SJCRH30 (cell line): ENCODE results near the gene CREBRF. TPM values are rescaled to one million over a fixed set of nuclear protein-coding genes. Genes with fewer than 3 reads are reported as not detected.
"Not testable (repeated sequence)": the region's sequence is repeated elsewhere in the genome, so short reads cannot be mapped to it uniquely, and the experiment has no call there.

ENCODE experiments used
- DNase-seq, 2 experiments: peaks; one replicate each; pipeline ENCODE4 v3.0.0-alpha.2; 2015 to 2020
- H3K27ac ChIP-seq: fragments of 250-450 bp; sonication (Bioruptor Pico); 2 replicates; pipeline ENCODE4 v1.5.1; 2020; ENCODE audit warnings: mild to moderate bottlenecking, moderate library complexity
- H3K27me3 ChIP-seq: fragments of 250-450 bp; sonication (Bioruptor Pico); 2 replicates; pipeline ENCODE4 v1.5.1; 2020; ENCODE audit warnings: mild to moderate bottlenecking, moderate library complexity
- H3K36me3 ChIP-seq: fragments of 250-450 bp; sonication (Bioruptor Pico); 2 replicates; pipeline ENCODE4 v1.5.1; 2020; ENCODE audit warnings: mild to moderate bottlenecking, moderate library complexity
- H3K4me1 ChIP-seq: fragments of 250-450 bp; sonication (Bioruptor Pico); 2 replicates; pipeline ENCODE4 v1.5.1; 2020; ENCODE audit warnings: mild to moderate bottlenecking, moderate library complexity
- H3K4me3 ChIP-seq: fragments of 250-450 bp; sonication (Bioruptor Pico); 2 replicates; pipeline ENCODE4 v1.5.1; 2020; ENCODE audit warnings: mild to moderate bottlenecking, moderate library complexity
- H3K9me3 ChIP-seq: fragments of 250-450 bp; sonication (Bioruptor Pico); replicated peaks from 2 replicates; pipeline ENCODE4 v1.5.1; 2020; ENCODE audit warnings: mild to moderate bottlenecking, moderate library complexity
- total RNA-seq: library from RNA; depleted of rRNA; stranded (reverse); fragments of >200 nt; shearing (Covaris generic); gene quantifications from 2 replicates; pipeline ENCODE4 v1.2.3, GENCODE V29; 2014; rRNA removed

Gene CREBRF, protein sequence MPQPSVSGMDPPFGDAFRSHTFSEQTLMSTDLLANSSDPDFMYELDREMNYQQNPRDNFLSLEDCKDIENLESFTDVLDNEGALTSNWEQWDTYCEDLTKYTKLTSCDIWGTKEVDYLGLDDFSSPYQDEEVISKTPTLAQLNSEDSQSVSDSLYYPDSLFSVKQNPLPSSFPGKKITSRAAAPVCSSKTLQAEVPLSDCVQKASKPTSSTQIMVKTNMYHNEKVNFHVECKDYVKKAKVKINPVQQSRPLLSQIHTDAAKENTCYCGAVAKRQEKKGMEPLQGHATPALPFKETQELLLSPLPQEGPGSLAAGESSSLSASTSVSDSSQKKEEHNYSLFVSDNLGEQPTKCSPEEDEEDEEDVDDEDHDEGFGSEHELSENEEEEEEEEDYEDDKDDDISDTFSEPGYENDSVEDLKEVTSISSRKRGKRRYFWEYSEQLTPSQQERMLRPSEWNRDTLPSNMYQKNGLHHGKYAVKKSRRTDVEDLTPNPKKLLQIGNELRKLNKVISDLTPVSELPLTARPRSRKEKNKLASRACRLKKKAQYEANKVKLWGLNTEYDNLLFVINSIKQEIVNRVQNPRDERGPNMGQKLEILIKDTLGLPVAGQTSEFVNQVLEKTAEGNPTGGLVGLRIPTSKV
- total RNA-seq = 3.1 and 4.5 TPM in 2 replicates

DNA sequence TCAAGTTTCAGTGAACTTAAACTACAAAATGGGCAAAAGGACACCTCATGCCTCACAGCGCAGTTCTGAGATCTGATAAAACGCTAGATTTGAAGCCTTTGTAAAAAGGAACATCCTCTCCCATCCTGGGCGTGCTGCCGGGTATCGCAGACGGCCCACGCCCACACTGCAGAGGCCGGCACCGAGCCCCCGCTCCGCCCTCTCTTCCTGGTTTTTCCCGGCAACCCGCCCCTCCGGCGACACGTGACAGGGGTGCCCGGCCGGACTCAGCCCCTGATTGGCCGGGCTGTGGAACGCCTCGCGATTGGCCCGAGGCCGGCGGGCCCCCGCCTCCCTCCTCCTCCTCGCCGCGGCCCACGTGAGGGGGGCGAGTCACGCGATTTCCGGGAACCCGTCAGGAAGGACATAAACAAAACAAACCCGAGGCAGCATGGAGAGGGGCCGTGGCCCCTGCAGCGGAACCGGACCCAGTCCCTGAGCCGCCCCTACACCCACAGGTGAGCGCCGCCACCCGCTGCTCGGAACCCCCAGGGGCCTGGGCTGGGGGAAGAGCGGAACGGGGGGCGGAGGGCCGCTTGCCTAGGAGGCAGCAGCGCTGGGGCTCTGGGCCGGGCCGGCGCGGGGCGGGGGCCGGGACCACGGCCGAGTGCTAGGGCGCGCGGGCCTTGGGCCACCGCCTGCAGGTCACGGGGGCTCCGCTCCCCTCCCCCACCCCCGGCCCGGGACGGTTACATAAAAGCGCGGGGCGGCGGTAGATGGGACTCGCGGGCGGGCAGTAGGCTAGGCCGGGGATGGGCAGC lies at the start of gene CREBRF:
TSS of gene CREBRF (plus strand) at position 370 of the 800 bp plus-strand sequence. CDS start 24,424 bp downstream, outside the sequence.
- H3K36me3 ChIP-seq = no peaks in the 10 kb centered on the region
- peak within 1 kb of the TSS; percentile 63 for H3K27ac ChIP-seq
- H3K9me3 ChIP-seq = no peaks in the 10 kb centered on the region
- peaks cover 11% of the 10 kb centered on the region; the same call in 1 of the 2 replicates for H3K4me1 ChIP-seq
- DNase-seq = peak; percentile 96
- no peaks in the 10 kb centered on the region; the same call in 1 of the 2 replicates for H3K27me3 ChIP-seq
- H3K4me3 ChIP-seq = peak within 1 kb of the TSS; percentile 86

GRCh38 chr5:173010021-173010420 lies 46.1 kb upstream of the CREBRF start:
- Histone ChIP-seq H3K9me3 (no peaks in the 10 kb centered on the region), H3K36me3 (peaks cover 5% of the 10 kb centered on the region), H3K27me3 (no peaks in the 10 kb centered on the region), H3K4me3 (no peak overlapping the region), H3K4me1 (no peaks in the 10 kb centered on the region), H3K27ac (no peak overlapping the region)
- peak in 1 of 2 experiments; percentile 21 for DNase-seq

DNA sequence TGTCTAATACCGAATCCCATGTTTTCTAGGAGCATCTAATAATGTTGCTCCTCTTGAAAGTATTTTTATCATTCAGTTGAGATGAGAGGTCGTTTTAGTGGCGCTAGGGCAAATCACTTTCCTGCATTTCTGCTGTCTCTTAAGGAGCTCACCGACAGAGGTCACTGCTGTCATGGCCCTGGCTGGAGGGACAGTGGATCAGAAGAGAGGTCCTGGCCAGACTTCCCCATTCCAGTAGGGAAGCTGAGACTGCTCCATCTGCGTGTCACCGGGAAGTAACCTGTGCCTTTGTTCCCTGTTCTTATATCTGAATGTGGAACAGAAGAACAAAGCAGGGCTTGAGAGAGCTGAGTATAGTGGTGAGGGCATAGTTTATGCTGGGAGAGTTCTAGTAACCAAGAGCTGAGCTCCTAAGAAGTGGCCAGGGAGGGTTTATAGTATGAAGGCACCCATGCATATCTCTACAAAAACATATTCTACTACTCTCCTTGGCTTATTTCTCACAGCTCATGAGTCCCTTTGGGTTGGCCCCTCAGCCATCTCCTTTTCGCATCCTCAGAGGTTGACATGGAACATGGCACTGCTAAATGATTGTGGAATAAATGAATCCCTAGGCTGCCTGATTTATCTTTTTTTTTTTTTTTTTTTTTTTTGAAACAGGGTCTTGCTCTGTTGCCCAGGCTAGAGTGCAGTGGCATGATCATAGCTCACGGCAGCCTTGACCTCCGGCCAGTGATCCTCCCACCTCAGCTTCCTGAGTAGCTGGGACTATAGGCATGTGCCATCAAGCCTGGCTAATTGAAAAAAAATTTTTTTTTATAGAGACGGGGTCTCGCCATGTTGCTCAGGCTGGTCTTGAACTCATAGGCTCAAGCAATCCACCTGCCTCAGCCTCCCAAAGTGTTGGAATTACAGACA lies 45.3 kb upstream of the CREBRF start:
- Histone ChIP-seq H3K4me3 (no peak overlapping the region), H3K4me1 (no peaks in the 10 kb centered on the region; the same call in 1 of the 2 replicates), H3K9me3 (no peaks in the 10 kb centered on the region), H3K36me3 (peaks cover 3% of the 10 kb centered on the region), H3K27ac (no peak overlapping the region), H3K27me3 (no peaks in the 10 kb centered on the region)
- no peak for DNase-seq

DNA sequence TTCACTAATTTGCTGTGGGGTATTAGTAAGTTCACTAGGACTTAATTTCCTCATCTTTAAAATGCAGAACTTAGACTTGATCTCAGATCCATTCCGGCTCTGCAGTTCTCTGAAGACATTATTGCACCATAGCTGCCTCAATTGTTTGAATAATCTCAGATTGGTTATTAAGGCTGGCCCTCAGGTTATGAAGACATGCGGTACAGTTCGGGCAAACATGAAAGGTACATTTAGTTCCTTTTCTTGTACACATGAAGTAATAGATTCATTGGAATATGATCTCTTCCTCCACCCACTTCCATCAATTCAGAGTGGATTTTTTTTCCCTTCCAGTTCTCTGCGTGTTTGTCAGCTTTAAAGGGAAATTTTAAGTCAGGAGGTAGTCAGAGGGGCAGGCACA lies 44.6 kb upstream of the CREBRF start:
- DNase-seq = no peak
- peaks cover 2% of the 10 kb centered on the region; the same call in 1 of the 2 replicates for H3K36me3 ChIP-seq

GRCh38 chr5:173012882-173013281 lies 43.3 kb upstream of the CREBRF start:
- DNase-seq = no peak
- H3K9me3 ChIP-seq = no peaks in the 10 kb centered on the region
- no peak overlapping the region for H3K27ac ChIP-seq
- peaks cover 10% of the 10 kb centered on the region for H3K4me1 ChIP-seq
- peaks cover 2% of the 10 kb centered on the region; the same call in 1 of the 2 replicates for H3K36me3 ChIP-seq
- no peaks in the 10 kb centered on the region for H3K27me3 ChIP-seq
- H3K4me3 ChIP-seq = no peak overlapping the region

More for the DNA sequence above, 44.6 kb upstream of the CREBRF start:
- no peaks in the 10 kb centered on the region for H3K9me3 ChIP-seq
- no peak overlapping the region for H3K27ac ChIP-seq
- no peak overlapping the region for H3K4me3 ChIP-seq
- no peaks in the 10 kb centered on the region for H3K27me3 ChIP-seq
- H3K4me1 ChIP-seq = peaks cover 5% of the 10 kb centered on the region

DNA sequence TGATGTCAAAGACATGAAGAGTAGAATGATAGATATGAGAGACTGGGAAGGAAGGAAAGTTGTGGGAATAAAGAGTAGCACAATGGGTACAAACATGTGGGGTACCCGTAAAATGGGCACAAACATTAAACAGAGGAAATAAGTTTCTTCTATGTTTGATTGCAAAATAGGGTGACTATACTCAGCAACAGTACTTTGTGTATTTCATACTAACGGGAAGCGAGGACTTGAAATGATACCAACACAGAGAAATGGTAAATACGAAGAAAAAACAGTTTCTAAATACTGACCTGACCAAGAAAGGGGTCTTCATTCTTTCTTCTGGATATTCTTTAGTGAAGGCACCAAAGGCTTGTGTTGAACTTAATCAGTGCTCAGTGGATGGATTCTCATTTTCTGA lies 41.5 kb upstream of the CREBRF start:
- DNase-seq = no peak
- H3K4me3 ChIP-seq = no peak overlapping the region
- H3K27me3 ChIP-seq = no peaks in the 10 kb centered on the region
- H3K36me3 ChIP-seq = peaks cover 5% of the 10 kb centered on the region; the same call in 1 of the 2 replicates
- H3K4me1 ChIP-seq = peaks cover 10% of the 10 kb centered on the region
- H3K9me3 ChIP-seq = no peaks in the 10 kb centered on the region
- H3K27ac ChIP-seq = no peak overlapping the region

- Histone ChIP-seq H3K27me3 (no peaks in the 10 kb centered on the region), H3K36me3 (peaks cover 7% of the 10 kb centered on the region; the same call in 1 of the 2 replicates), H3K4me1 (peaks cover 10% of the 10 kb centered on the region), H3K9me3 (no peaks in the 10 kb centered on the region), H3K27ac (no peak overlapping the region), H3K4me3 (no peak overlapping the region)
- DNase-seq = no peak
Measured at GRCh38 chr5:173015192-173015591, 41.0 kb upstream of the CREBRF start.

DNA sequence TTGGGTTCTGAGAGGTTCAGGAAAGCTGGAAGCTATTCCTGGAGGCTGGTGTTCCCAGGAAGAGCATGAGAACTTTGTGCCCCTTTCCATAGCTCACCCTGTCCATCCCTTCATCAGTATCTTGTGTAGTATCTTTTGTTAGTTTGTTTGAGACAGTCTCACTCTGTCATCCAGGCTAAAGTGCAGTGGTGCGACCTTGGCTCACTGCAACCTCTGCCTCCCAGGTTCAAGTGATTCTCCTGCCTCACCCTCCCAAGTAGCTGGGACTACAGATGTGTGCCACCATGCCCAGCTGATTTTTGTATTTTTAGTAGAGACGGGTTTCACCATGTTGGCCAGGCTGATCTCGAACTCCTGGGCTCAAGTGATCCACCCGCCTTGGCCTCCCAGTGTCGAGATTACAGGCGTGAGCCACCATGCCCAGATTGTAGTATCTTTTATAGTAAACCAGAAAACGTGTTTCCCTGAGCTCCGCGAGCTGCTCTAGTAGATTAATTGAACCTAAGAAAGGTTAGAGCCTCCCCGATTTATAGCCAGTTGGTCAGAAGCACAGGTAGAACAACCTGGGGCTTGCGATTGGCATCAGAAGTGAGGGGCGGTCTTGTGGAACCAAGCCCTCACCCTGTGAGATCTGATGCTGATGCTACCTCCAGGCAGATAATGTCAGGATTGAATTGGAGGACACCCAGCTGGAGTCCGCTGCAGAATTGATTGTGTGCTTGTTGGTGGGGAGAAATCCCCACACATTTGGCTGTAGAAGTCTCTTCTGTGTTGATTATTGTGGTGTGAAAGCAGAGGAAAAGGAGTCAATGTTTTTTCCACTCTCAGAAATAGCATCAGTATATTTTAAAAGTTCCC lies 40.3 kb upstream of the CREBRF start:
- no peak for DNase-seq
- Histone ChIP-seq H3K4me3 (no peak overlapping the region), H3K27ac (no peak overlapping the region; the same call in 1 of the 2 replicates), H3K4me1 (peaks cover 10% of the 10 kb centered on the region), H3K27me3 (no peaks in the 10 kb centered on the region), H3K36me3 (peaks cover 13% of the 10 kb centered on the region), H3K9me3 (no peaks in the 10 kb centered on the region)

DNA sequence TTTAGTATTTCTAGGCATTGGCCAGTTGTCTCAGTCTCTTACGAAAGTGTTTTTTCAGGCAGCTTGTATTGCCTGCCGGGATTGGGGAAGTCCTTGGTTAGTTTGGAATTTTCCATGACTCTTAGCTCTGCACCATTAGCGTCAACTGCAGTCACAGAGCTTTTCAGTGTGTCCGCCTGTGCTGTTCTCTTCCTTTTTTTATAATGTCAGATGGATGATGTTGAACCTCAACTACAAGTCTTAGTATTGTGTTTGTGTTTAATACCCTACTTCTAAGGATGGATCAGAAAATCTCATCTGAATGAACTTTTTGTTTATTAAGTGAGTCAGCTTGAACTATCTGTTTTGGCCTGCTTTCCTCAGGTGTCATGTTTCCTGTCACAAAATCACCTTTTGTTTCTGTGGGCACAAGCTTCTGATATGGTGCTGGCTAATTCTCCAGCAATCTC lies 39.5 kb upstream of the CREBRF start:
- Histone ChIP-seq H3K4me3 (no peak overlapping the region), H3K36me3 (peaks cover 17% of the 10 kb centered on the region; the same call in 1 of the 2 replicates), H3K27ac (no peak overlapping the region; the same call in 1 of the 2 replicates), H3K27me3 (no peaks in the 10 kb centered on the region), H3K4me1 (peaks cover 10% of the 10 kb centered on the region), H3K9me3 (no peaks in the 10 kb centered on the region)
- DNase-seq = peak in 1 of 2 experiments; percentile 43

GRCh38 chr5:173017087-173017486 lies 39.1 kb upstream of the CREBRF start:
- H3K4me1 ChIP-seq, DNase-seq, H3K9me3 ChIP-seq, H3K27me3 ChIP-seq, H3K4me3 ChIP-seq, H3K27ac ChIP-seq: not testable (repeated sequence)
- H3K36me3 ChIP-seq = peaks cover 17% of the 10 kb centered on the region; the same call in 1 of the 2 replicates

- DNase-seq = no peak
- Histone ChIP-seq H3K9me3 (no peaks in the 10 kb centered on the region), H3K36me3 (peaks cover 17% of the 10 kb centered on the region; the same call in 1 of the 2 replicates), H3K27me3 (no peaks in the 10 kb centered on the region), H3K4me1 (peaks cover 10% of the 10 kb centered on the region), H3K27ac (no peak overlapping the region), H3K4me3 (no peak overlapping the region)
Measured at GRCh38 chr5:173018358-173018757, 37.8 kb upstream of the CREBRF start.

- H3K27ac ChIP-seq = no peak overlapping the region
- no peaks in the 10 kb centered on the region for H3K27me3 ChIP-seq
- no peak for DNase-seq
- H3K4me3 ChIP-seq = no peak overlapping the region
- H3K4me1 ChIP-seq = peaks cover 10% of the 10 kb centered on the region
- H3K9me3 ChIP-seq = no peaks in the 10 kb centered on the region
- peaks cover 19% of the 10 kb centered on the region for H3K36me3 ChIP-seq
Measured at GRCh38 chr5:173020154-173020581, 36.0 kb upstream of the CREBRF start.

DNA sequence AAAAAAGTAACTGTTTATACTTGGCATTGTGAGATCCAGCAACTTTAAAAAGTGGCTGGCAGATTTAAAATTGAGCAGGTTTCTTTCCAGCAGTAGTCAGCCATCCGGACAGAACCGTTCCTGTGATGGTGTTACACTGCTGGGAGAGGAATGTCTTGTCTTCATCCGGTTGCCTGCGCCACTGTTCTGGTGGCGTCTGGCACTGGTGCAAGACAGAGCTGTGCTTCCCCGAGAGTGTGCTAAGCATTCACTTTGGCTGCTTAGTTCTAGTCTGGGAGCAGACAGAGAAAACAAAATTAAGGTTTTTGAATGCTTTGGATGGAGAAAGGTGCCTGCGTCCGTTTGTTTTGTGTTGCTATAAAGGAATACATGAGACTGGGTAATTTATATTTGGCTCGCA lies 35.5 kb upstream of the CREBRF start:
- Histone ChIP-seq H3K9me3 (no peaks in the 10 kb centered on the region), H3K27me3 (no peaks in the 10 kb centered on the region), H3K4me1 (peaks cover 12% of the 10 kb centered on the region), H3K27ac (no peak overlapping the region), H3K4me3 (no peak overlapping the region), H3K36me3 (peaks cover 19% of the 10 kb centered on the region)
- no peak for DNase-seq
